ENCODE results near the gene ADSS1. TPM values are rescaled to one million over a fixed set of nuclear protein-coding genes. Genes with fewer than 3 reads are reported as not detected.

The ADSS1 gene
- total and polyA plus RNA-seq, 2 experiments from 2014 or later: 3.8 to 7.6 TPM

DNA sequence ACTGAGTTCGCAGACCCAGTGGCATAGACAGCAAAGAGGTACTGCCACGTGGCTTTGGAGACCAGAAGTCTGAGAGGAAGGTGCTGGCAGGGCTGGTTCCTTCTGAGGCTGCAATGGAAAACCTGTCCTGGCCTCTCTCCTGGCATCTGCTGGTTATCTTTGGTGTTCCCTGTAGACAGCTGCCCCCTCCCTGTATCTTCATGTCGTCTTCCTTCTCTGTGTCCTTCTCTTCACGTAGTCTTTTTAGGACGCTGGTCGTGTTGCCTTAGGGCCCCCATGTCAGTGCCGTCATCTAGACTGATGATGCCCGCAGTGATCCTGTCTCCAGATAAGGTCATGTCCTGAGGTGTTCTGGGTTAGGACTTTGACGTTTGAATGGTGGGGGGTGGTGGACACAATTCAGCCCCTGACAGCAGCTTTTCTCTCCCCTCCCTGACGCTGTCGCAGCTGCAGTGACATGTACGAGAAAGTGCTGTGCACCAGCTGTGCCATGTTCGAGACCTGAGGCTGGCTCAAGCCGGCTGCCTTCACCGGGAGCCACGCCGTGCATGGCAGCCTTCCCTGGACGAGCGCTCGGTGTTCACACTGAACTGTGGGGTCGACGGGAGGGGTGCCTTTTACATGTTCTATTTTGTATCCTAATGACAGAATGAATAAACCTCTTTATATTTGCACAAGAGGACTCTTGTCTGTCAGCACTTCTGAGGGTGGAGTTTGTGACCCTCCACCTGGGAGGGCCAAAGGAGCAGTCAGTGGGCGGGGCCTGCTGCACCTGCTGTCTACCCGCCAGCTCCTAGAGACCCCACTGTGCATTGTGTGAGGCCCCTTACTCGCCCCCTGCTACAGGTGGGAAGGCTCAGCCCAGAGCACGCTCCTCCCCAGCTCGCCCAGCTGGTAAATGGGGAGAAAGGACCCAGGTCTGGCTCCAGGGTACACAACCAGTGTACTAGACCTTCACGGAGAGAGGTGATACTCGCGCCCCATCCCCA is 35.2 kb downstream of the ADSS1 start:
- TF ChIP-seq EZH2phosphoT487 (IDR thresholded peaks at IDR 0.05; ENCODE audit: low read depth, severe bottlenecking, unreplicated experiment) (no peak), EZH2 (IDR thresholded peaks at IDR 0.05; ENCODE audit: borderline replicate concordance) (no peak)
- Histone ChIP-seq H3K9me2 (replicated peaks; ENCODE audit: insufficient read depth) (no peaks in the 10 kb centered on the region), H3K9me3 (ENCODE audit: low read depth) (no peaks in the 10 kb centered on the region), H3K4me1 (ENCODE audit: insufficient read depth) (peaks cover 4% of the 10 kb centered on the region), H3K4me2 (no peak overlapping the region), H3K27me3 (no peaks in the 10 kb centered on the region), H3K4me3 (no peak overlapping the region), H3K79me2 (peaks cover 71% of the 10 kb centered on the region), H3K36me3 (replicated peaks; ENCODE audit: insufficient read depth, low read depth) (no peaks in the 10 kb centered on the region), H2AFZ (no peak overlapping the region), H4K20me1 (ENCODE audit: insufficient read depth, poor library complexity, severe bottlenecking) (peaks cover 22% of the 10 kb centered on the region), H3K27ac (no peak overlapping the region)
- no peak for DNase-seq (ENCODE audit: low spot score)
- WGBS (ENCODE audit: low lambda C conversion rate, missing lambda C conversion rate): 92% methylated on average over 30 of the region's 30 CpGs

DNA sequence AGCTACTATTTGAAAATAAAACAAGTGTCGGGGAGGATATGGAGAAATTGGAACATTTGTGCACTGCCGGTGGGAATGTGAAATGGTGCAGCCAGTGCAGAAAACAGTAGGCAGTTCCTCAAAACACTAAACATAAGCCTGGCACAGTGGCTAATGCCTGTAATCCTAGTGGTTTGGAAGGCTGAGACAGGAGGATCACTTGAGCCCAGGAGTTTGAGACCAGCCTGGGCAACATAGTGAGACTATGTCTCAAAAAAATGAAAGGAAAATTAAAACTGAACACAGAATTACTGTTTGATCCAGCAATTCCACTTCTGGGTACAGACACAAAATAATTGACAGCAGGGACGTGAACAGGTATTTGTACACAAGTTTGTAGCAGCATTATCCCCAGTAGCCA is 41.5 kb downstream of the ADSS1 start:
- peak overlapping the region; percentile 16 for H3K4me2 ChIP-seq
- no peaks in the 10 kb centered on the region for H3K36me3 ChIP-seq (replicated peaks; ENCODE audit: insufficient read depth, low read depth)
- no peak overlapping the region for H3K27ac ChIP-seq
- H3K9me3 ChIP-seq (ENCODE audit: low read depth): no peaks in the 10 kb centered on the region
- H3K79me2 ChIP-seq: peaks cover 29% of the 10 kb centered on the region
- H4K20me1 ChIP-seq (ENCODE audit: insufficient read depth, poor library complexity, severe bottlenecking): no peaks in the 10 kb centered on the region
- H3K9me2 ChIP-seq (replicated peaks; ENCODE audit: insufficient read depth): no peaks in the 10 kb centered on the region
- 96% methylated on average over 3 of the region's 3 CpGs for WGBS (ENCODE audit: low lambda C conversion rate, missing lambda C conversion rate)
- H2AFZ ChIP-seq: no peak overlapping the region
- DNase-seq (ENCODE audit: low spot score): no peak
- no peaks in the 10 kb centered on the region for H3K27me3 ChIP-seq
- peaks cover 4% of the 10 kb centered on the region for H3K4me1 ChIP-seq (ENCODE audit: insufficient read depth)
- no peak overlapping the region for H3K4me3 ChIP-seq
- TF ChIP-seq EZH2 (IDR thresholded peaks at IDR 0.05; ENCODE audit: borderline replicate concordance) (no peak), EZH2phosphoT487 (IDR thresholded peaks at IDR 0.05; ENCODE audit: low read depth, severe bottlenecking, unreplicated experiment) (no peak)
- TF ChIP-seq, protein P1, sequence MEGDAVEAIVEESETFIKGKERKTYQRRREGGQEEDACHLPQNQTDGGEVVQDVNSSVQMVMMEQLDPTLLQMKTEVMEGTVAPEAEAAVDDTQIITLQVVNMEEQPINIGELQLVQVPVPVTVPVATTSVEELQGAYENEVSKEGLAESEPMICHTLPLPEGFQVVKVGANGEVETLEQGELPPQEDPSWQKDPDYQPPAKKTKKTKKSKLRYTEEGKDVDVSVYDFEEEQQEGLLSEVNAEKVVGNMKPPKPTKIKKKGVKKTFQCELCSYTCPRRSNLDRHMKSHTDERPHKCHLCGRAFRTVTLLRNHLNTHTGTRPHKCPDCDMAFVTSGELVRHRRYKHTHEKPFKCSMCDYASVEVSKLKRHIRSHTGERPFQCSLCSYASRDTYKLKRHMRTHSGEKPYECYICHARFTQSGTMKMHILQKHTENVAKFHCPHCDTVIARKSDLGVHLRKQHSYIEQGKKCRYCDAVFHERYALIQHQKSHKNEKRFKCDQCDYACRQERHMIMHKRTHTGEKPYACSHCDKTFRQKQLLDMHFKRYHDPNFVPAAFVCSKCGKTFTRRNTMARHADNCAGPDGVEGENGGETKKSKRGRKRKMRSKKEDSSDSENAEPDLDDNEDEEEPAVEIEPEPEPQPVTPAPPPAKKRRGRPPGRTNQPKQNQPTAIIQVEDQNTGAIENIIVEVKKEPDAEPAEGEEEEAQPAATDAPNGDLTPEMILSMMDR (IDR thresholded peaks at IDR 0.05; ENCODE audit: poor library complexity): no peak

DNA sequence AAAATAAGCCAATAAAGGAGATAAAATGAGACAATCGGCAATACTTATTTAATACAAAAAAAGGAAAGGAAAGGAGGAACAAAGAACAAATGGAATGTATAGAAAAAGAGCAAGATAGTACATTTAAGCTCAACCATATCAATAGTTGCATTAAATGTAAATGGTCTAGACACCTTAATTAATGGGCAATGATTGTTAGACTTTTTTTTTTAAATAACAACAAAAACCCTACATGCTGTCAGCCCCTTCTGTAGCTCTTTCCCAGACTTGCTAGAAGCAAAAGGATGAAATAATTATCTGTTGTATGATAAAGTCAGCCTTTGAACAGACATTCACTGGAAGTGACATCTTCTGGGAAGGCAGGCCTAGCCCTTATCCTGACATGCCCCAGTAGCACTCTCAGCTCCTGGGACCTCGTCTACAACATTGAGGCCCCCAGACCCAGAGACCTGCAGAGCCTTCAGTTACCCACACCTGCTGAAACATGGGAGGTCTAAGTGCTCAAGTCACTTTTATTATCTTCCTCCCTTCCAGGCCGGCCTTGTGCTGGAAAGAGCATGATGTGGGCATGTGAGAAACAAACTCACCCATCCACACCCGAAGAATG is 42.3 kb downstream of the ADSS1 start:
- Histone ChIP-seq H3K9me3 (ENCODE audit: low read depth) (no peaks in the 10 kb centered on the region), H3K79me2 (peaks cover 29% of the 10 kb centered on the region), H3K27ac (peak overlapping the region; percentile 37), H3K4me3 (no peak overlapping the region), H3K4me2 (peak overlapping the region; percentile 56), H3K36me3 (replicated peaks; ENCODE audit: insufficient read depth, low read depth) (no peaks in the 10 kb centered on the region), H2AFZ (no peak overlapping the region), H3K27me3 (no peaks in the 10 kb centered on the region), H3K4me1 (ENCODE audit: insufficient read depth) (peaks cover 4% of the 10 kb centered on the region), H3K9me2 (replicated peaks; ENCODE audit: insufficient read depth) (no peaks in the 10 kb centered on the region), H4K20me1 (ENCODE audit: insufficient read depth, poor library complexity, severe bottlenecking) (no peaks in the 10 kb centered on the region)
- DNase-seq (ENCODE audit: low spot score): no peak
- WGBS (ENCODE audit: low lambda C conversion rate, missing lambda C conversion rate): 82% methylated on average over 4 of the region's 4 CpGs
- no peak for TF ChIP-seq EZH2 (IDR thresholded peaks at IDR 0.05; ENCODE audit: borderline replicate concordance)
- no peak for TF ChIP-seq EZH2phosphoT487 (IDR thresholded peaks at IDR 0.05; ENCODE audit: low read depth, severe bottlenecking, unreplicated experiment)
- TF ChIP-seq, protein P1 (IDR thresholded peaks at IDR 0.05; ENCODE audit: poor library complexity): no peak

Measured in hepatocyte (in vitro differentiated cells).